Measurements from ENCODE around the gene PGP.

PGP gene

DNA sequence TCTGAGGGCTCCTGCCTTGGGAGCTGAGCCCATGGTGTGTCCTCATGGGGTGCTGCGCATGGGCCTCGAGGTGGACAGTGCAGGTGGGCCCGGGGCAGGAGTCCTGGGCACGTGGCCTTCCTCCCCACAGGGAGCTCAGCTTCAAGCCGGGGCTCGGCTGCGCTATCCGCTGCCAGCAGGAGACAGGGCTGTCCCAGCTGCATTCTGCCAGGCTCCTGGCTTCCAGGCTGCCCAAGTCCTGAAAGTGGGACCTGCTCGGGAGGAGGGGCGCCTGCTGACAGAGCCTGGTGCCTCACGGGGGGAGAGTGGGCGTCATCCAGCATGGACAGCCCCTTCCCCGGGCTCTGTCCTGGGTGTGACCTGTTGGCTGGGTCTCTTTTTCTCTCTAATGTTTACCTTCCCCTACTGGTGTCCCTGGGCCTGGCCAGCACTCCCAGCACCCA is 51.9 kb downstream of the PGP start:
- TF ChIP-seq, protein P1, sequence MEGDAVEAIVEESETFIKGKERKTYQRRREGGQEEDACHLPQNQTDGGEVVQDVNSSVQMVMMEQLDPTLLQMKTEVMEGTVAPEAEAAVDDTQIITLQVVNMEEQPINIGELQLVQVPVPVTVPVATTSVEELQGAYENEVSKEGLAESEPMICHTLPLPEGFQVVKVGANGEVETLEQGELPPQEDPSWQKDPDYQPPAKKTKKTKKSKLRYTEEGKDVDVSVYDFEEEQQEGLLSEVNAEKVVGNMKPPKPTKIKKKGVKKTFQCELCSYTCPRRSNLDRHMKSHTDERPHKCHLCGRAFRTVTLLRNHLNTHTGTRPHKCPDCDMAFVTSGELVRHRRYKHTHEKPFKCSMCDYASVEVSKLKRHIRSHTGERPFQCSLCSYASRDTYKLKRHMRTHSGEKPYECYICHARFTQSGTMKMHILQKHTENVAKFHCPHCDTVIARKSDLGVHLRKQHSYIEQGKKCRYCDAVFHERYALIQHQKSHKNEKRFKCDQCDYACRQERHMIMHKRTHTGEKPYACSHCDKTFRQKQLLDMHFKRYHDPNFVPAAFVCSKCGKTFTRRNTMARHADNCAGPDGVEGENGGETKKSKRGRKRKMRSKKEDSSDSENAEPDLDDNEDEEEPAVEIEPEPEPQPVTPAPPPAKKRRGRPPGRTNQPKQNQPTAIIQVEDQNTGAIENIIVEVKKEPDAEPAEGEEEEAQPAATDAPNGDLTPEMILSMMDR (IDR thresholded peaks at IDR 0.05; ENCODE audit: low read depth, low read length, missing control alignments), result no peak
- no peak overlapping the region for H3K4me3 ChIP-seq (ENCODE audit: low read depth, low read length)
- DNase-seq (ENCODE audit: low read depth), result no peak

DNA sequence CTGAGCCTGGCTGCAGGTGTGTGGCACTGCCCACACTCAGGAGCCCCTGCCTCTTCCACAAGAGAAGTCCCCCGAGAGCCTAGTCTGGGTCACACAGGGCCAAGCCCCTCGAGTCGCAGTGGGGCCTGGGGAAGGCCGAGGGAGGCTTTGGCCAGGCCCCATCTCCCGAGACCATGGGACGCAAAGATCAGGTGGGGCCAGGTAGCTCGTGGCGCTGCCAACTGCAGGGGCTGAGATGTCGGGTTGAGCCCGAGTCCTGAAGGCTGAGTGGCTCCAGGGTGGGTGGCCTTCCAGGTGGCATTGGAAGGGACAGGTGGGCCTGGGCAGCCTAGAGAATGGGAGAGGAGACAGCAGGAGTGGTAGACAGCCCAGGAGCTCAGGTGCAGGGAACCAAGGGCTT is 52.7 kb downstream of the PGP start:
- TF ChIP-seq, protein P1 (IDR thresholded peaks at IDR 0.05; ENCODE audit: low read depth, low read length, missing control alignments), result no peak
- no peak for DNase-seq (ENCODE audit: low read depth)
- H3K4me3 ChIP-seq (ENCODE audit: low read depth, low read length), result no peak overlapping the region

All from GM12864 (cell line).